Suppressor macrophage (primary cell): ENCODE measurements around the gene RALBP1.
A peak's percentile ranks its signal among the peaks of the same experiment; 100 is the strongest.

Source experiments
- DNase-seq, 4 experiments: peaks; one replicate each; pipeline ENCODE4 v3.0.0-alpha.2; 2020 to 2022

Gene RALBP1

DNA sequence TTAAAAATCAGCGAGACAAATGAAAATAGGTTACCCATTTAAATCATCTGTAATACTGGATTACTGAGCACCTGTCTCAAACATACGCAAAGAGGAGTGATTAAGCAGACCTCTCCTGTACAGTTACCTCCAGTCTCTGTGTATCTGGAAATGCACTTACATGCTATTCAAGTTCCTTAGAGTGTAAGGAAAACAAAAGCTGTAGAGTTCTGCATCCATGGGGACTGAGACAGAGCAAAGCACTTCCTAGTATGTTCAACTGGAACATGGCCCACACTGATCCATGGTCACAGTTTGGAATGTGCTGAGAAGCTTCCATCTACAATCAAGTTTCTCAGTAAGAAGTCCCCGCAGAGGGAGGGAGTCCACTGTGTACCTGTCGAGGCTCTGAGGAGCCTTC, 75.1 kb downstream of the RALBP1 start:
- DNase-seq = no peak

DNA sequence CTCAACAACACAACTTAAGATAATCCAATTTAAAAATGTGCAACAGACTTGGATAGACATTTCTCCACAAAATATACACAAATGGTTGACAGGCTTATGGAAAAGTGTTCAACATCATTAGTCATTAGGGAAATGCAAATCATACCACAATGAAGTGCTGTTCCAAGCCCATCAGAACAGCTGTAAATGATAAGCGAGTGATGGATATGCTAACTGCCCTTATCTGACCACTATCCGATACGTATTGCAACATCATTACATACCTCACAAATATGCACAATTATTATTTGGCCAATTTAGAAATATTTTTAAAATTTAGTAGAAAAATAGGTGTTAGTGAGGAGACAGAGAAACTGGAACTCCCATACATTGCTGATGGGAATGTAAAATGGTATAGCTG, 76.9 kb downstream of the RALBP1 start:
- DNase-seq = no peak

DNA sequence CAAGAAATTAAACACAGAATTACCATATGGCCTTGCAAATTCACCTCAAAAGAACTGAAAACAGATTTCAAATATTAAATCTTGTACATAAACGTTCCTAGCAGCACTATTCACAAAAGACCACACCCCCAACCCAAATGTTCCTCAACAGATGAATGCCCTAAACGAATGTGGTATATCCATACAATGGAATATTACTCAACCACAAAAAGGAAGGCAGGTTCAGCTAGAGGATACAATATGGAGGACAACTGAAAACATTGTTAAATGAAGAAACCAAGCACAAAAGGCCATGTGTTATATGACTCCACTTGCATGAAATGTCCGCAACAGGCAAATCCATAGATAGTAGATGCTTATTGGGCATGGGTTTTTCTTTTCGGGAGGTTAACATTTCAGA, 77.3 kb downstream of the RALBP1 start:
- no peak for DNase-seq

GRCh38 chr18:9557250-9557943, 82.1 kb downstream of the RALBP1 start:
- DNase-seq = no peak

DNA sequence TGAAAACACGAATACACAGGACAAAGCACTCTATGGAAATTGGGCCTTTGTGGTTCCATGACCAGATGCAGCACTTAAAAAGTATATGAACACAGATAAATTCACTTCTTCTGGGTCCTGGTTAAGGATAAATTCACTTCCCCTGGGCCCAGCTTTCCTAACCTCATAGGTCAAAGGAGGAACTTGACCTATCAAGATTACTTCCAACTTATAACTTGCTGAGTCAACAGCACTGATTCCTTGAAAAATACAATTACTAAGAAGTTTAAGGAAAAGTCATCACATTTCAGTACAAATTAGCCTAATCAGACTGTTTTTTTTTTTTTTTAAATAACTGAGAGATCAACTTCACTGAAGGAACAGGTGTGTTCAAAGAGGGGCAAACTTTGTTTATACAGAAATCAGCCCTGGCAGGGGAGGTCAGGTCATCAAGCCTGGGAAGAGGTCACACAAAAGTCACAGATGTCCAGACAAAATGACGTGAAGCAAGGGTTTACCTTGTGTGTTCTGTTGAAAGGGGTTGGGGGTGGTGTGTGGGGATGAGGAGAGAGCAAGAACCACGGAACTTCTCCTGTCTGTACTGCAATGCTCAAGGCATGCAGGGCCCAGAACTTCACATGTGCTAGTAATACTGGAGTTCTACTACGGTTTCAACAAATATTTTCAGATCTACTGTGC, 83.2 kb downstream of the RALBP1 start:
- DNase-seq = peak in 3 of 4 experiments; percentile 22 to 50 (median 41)

- DNase-seq = no peak
These were observed 83.9 kb downstream of the RALBP1 start for GRCh38 chr18:9559253-9559652.

DNA sequence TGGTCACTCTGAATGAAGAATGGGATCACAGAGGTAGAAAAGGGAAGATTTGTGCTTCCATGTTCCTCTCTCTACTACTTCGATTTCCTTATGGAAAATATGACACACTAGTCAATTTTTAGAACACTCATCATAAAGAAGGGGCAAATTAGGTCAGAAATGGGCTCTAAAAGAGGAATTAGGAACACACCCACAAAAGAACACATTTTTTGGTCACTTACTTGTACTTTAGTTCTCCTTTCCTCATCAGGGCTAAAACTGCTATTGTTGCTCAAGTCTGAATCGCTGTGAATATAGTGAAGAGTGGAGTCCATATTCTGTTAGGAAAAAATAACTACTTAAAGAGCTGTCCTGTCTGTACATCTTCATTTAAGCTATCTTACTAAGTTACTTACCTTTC, 86.4 kb downstream of the RALBP1 start:
- DNase-seq = peak; percentile 49 to 92 (median 76)

- no peak for DNase-seq
These were observed 87.3 kb downstream of the RALBP1 start for GRCh38 chr18:9562584-9562983.

DNA sequence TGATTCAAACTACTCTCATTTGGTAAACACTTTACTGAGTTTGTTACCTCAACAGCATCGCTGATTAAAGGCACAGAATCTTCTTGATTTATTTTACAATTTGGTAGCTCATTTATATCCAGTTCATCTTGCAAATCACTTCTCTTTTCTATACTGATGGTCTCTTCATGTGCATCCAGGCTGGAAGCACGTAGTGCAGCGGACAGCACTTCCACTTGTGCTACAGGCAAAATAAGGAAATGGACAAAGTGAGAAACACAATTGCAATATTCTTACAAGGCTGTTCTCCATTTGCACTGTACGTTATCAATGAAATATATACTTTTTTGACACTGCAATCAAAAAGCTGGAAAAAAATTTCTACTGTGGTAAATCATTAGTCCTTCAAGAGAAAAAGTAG, 88.0 kb downstream of the RALBP1 start:
- DNase-seq = peak; percentile 67 to 84 (median 82)

- no peak for DNase-seq
These were observed 90.1 kb downstream of the RALBP1 start for GRCh38 chr18:9565407-9565806.

DNA sequence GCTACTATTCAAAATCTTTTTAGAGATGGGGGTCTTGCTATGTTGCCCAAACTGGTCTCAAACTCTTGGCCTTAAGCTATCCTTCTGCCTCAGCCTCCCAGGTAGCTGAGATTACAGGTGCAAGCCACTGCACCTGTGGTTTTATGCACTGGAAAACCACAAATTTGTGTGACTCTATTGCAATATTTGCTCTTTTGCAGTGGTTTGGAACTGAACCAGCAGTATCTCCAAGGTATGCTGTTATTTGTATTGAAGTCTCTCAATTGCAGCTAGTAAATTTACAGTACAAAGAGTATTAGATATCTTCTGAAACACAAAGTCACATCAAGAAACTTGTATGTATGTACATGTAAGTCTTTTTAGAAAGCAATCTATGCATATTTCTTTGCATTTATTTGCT, 92.9 kb downstream of the RALBP1 start:
- DNase-seq = no peak

DNA sequence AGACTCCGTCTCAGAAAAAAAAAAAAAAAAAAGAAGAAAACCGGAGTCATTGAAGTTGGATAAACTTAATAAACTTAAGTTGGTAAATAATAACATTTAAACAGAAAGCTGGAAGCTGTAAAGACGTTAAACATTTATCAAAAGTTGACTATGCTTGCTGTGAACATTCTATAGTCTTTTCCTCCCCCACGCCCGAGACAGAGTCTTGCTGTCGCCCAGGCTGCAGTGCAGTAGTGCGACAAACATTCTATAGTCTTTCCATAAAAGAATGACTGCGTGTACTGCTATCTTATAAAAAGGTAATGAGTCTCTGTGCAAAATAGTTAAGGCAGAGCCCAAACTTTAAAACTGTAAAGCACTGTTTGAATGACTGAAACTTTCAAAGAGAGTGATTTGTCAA, 93.9 kb downstream of the RALBP1 start:
- no peak for DNase-seq

- DNase-seq = peak in 2 of 4 experiments; percentile 6 to 10
These were observed 94.9 kb downstream of the RALBP1 start for GRCh38 chr18:9570255-9570654.

GRCh38 chr18:9571546-9571945, 96.2 kb downstream of the RALBP1 start:
- DNase-seq = no peak

DNA sequence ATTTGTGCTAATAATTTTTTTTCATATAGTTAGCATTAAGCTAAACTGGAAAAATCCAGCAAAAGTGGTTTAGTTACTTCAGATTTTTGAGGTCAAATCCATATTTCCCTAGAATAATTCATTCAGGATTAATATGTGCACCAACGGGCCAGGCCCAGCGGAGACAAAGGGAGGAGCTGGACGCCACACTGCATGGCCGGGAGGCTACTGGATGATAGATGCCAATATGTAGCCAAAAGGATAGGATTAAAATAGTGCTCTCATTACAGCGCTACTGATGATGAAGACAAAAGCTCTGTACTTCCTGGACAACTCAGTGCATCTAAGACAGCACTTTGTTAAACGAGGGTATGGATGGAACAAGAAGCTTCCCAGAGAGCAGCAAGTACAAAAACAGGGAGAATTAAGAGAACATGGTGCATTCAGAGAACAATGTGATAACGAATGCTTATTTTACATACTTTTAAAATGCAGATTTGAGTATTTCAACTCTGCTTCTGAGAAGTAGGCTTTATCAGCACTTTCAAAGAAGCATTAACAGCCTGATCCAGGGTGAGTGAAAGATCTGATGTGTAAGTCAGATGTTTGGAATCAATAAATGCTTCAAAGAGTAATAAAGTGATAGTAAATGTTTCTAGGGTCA, 99.3 kb downstream of the RALBP1 start:
- no peak for DNase-seq

DNA sequence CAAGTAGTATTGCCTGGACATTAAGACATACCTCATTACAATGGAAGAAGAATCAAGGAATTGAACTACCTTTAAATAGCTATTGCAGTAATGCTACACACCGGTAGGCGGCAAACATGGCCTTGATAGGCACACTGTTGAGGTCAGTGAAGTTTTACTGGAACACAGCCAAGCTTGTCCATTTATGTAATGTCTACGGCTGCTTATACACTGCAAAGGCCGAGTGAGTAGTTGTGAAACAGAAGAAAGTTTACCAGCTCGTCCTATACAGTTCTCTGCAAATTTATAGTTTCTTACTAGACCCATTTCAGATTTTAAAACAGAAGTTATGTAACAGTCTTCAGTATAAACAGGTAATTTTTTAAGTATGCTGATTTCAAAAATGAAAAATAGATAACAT, 100.2 kb downstream of the RALBP1 start:
- DNase-seq = peak; percentile 89 to 96 (median 92)

- no peak for DNase-seq
These were observed 102.0 kb downstream of the RALBP1 start for GRCh38 chr18:9577361-9577760.

GRCh38 chr18:9578306-9578705, 103.0 kb downstream of the RALBP1 start:
- no peak for DNase-seq

DNA sequence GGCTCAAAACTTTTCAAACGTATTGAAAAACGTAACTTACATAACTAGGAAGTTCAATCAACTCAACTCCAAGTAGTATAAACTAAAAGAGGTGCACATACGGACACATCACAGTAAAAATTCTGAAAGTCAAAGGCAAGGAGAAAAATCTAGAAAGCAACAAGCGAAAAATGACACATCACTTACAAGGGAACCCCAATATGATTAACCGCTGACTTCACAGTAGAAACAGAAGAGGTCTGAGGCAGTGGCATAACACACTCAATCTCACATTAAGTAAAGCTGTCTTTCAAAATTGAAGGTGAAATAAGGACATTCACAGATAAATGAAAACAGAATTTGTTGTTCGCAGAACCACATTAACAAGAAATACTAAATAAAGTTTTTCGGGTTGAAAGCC, 106.4 kb downstream of the RALBP1 start:
- DNase-seq = no peak

DNA sequence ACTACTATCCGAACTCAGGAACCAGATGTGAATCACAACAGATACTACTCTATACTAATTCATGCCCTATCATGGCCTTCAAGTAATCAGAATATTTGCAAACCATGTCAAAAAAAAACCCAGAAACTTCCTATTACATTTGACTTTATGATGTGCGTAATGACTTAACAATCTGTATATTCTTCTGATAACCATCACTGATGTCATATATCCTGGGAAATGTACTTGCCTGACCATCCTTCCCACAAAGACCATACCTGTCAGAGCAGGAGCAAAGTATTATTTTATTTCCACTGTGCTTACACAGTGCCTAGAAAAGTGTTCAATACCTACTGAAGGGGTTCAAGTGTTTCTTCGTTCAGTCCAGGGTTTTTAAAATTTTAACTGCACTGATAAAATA, 111.5 kb downstream of the RALBP1 start:
- DNase-seq = no peak
